Karpas-422 (cell line): ENCODE data around the gene FARS2. TPM values are rescaled to one million over a fixed set of nuclear protein-coding genes. Genes with fewer than 3 reads are reported as not detected.
A peak's percentile ranks its signal among the peaks of the same experiment; 100 is the strongest.

ENCODE experiments used
- DNase-seq: peaks from one replicate; pipeline ENCODE4 v3.0.0-alpha.2; 2015
- H2AFZ ChIP-seq: fragments of 200-600 bp; sonication (generic); 2 replicates; pipeline ENCODE4 v1.6.1; 2014; ENCODE audit warnings: antibody characterized with exemption, low read length, mixed read lengths
- H3K27ac ChIP-seq: fragments of 200-600 bp; sonication (generic); 2 replicates; pipeline ENCODE4 v1.5.1; 2014; ENCODE audit warnings: mild to moderate bottlenecking, low read length, moderate library complexity
- H3K27me3 ChIP-seq: fragments of 200-600 bp; sonication (generic); 2 replicates; pipeline ENCODE4 v1.6.1; 2014; ENCODE audit warnings: low read length, mixed read lengths
- H3K36me3 ChIP-seq: fragments of 200-600 bp; sonication (generic); 2 replicates; pipeline ENCODE4 v1.6.1; 2014; ENCODE audit warnings: low read length, mixed read lengths; ENCODE audit not compliant: insufficient read depth
- H3K4me1 ChIP-seq: fragments of 200-600 bp; sonication (generic); 2 replicates; pipeline ENCODE4 v1.6.1; 2014; ENCODE audit warnings: mild to moderate bottlenecking, low read length, mixed read lengths
- H3K4me2 ChIP-seq: fragments of 200-600 bp; sonication (generic); 2 replicates; pipeline ENCODE4 v1.6.1; 2014; ENCODE audit warnings: low read length, low read depth, mild to moderate bottlenecking; ENCODE audit not compliant: poor library complexity, severe bottlenecking
- H3K4me3 ChIP-seq: fragments of 200-600 bp; sonication (generic); 2 replicates; pipeline ENCODE4 v1.5.1; 2014; ENCODE audit warnings: mild to moderate bottlenecking, antibody characterized with exemption, low read length, mixed read lengths
- H3K79me2 ChIP-seq: fragments of 200-600 bp; sonication (generic); 2 replicates; pipeline ENCODE4 v1.6.1; 2014; ENCODE audit warnings: mild to moderate bottlenecking, low read length, mixed read lengths
- H3K9ac ChIP-seq: fragments of 200-600 bp; sonication (generic); 2 replicates; pipeline ENCODE4 v1.6.0; 2014; ENCODE audit warnings: low read length
- H3K9me2 ChIP-seq: fragments of 200-600 bp; sonication (generic), shearing (Covaris generic); replicated peaks from 2 replicates; pipeline ENCODE4 v1.6.0; 2014; ENCODE audit warnings: mild to moderate bottlenecking, low read length, moderate library complexity; ENCODE audit not compliant: insufficient read depth
- H3K9me3 ChIP-seq: fragments of 300-700, 200-600 bp; sonication (generic); 2 replicates; pipeline ENCODE4 v1.6.1; 2014; ENCODE audit warnings: low read length, mixed read lengths
- H4K20me1 ChIP-seq: fragments of 200-600 bp; sonication (generic); 2 replicates; pipeline ENCODE4 v1.6.1; 2014; ENCODE audit warnings: mild to moderate bottlenecking, antibody characterized with exemption, low read length, low read depth; ENCODE audit not compliant: insufficient read depth
- total RNA-seq: library from RNA; depleted of rRNA; stranded (reverse); fragments of >200 nt; shearing (Covaris generic); gene quantifications from 2 replicates; pipeline ENCODE4 v1.2.3, GENCODE V29; 2014; ENCODE audit warnings: low replicate concordance

Gene FARS2
- total RNA-seq, 1 experiment from 2014 or later: 9.0 TPM

GRCh38 chr6:5325173-5325572 lies 63.9 kb downstream of the FARS2 start:
- no peaks in the 10 kb centered on the region for H3K79me2 ChIP-seq
- H3K4me1 ChIP-seq: no peaks in the 10 kb centered on the region
- no peaks in the 10 kb centered on the region for H3K36me3 ChIP-seq
- no peak overlapping the region for H3K9ac ChIP-seq
- no peak overlapping the region for H3K4me3 ChIP-seq
- no peaks in the 10 kb centered on the region for H3K9me3 ChIP-seq
- DNase-seq: peak; percentile 60
- H3K4me2 ChIP-seq: no peak overlapping the region
- H4K20me1 ChIP-seq: peaks cover 41% of the 10 kb centered on the region
- H3K27ac ChIP-seq: no peak overlapping the region
- no peaks in the 10 kb centered on the region for H3K27me3 ChIP-seq
- H3K9me2 ChIP-seq: no peaks in the 10 kb centered on the region
- no peak overlapping the region for H2AFZ ChIP-seq

- DNase-seq: no peak
- no peak overlapping the region for H3K4me3 ChIP-seq
- no peak overlapping the region for H2AFZ ChIP-seq
- H3K36me3 ChIP-seq: no peaks in the 10 kb centered on the region
- no peaks in the 10 kb centered on the region for H3K27me3 ChIP-seq
- H3K9me2 ChIP-seq: no peaks in the 10 kb centered on the region
- no peak overlapping the region for H3K9ac ChIP-seq
- H3K9me3 ChIP-seq: no peaks in the 10 kb centered on the region
- H3K79me2 ChIP-seq: no peaks in the 10 kb centered on the region
- H3K27ac ChIP-seq: no peak overlapping the region
- no peaks in the 10 kb centered on the region for H3K4me1 ChIP-seq
- peaks cover 34% of the 10 kb centered on the region for H4K20me1 ChIP-seq
- H3K4me2 ChIP-seq: no peak overlapping the region
Measured at GRCh38 chr6:5326022-5326641, 64.8 kb downstream of the FARS2 start.

GRCh38 chr6:5328800-5329199 lies 67.5 kb downstream of the FARS2 start:
- Histone ChIP-seq H3K79me2 (no peaks in the 10 kb centered on the region), H3K9me3 (no peaks in the 10 kb centered on the region), H3K27me3 (no peaks in the 10 kb centered on the region), H4K20me1 (peaks cover 50% of the 10 kb centered on the region), H3K4me2 (no peak overlapping the region), H3K36me3 (no peaks in the 10 kb centered on the region), H3K4me1 (no peaks in the 10 kb centered on the region), H2AFZ (no peak overlapping the region), H3K4me3 (no peak overlapping the region), H3K27ac (no peak overlapping the region), H3K9ac (no peak overlapping the region), H3K9me2 (no peaks in the 10 kb centered on the region)
- DNase-seq: no peak

DNA sequence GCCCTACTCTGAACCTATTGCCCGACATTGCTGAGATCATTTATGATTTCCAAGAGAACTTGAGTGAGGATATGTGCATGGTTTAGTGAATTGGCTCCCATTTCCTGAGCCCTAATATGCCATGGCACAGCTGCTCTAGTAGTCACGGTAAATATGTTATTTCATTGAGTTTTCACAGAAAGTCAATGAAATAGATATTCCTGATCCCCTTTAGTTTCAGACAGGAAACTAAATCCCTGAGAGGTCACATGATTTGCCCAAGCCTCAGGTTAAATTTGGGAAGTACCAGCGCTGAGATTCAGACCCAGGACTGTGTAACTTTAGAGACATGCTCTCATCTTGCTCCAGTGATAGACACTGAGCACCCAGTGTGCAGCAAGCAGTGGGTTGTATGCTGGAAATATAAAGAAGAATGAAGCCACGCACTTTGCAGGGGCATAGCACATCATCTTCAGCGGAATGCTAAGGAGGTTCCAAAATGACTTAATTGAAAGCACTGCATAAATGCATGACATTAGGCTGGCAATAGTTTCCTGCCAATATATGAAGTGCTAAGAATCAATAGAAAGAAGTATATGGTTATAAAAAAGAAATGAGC lies 70.6 kb downstream of the FARS2 start:
- Histone ChIP-seq H3K36me3 (no peaks in the 10 kb centered on the region), H2AFZ (no peak overlapping the region), H3K4me2 (no peak overlapping the region), H3K9me3 (no peaks in the 10 kb centered on the region), H3K9me2 (no peaks in the 10 kb centered on the region), H3K79me2 (no peaks in the 10 kb centered on the region), H3K27ac (no peak overlapping the region), H3K9ac (no peak overlapping the region), H3K27me3 (no peaks in the 10 kb centered on the region), H4K20me1 (peaks cover 68% of the 10 kb centered on the region), H3K4me1 (peaks cover 7% of the 10 kb centered on the region), H3K4me3 (no peak overlapping the region)
- no peak for DNase-seq

- H3K27me3 ChIP-seq: no peaks in the 10 kb centered on the region
- H3K36me3 ChIP-seq: no peaks in the 10 kb centered on the region
- H3K79me2 ChIP-seq: no peaks in the 10 kb centered on the region
- no peak overlapping the region for H3K9ac ChIP-seq
- no peak overlapping the region for H3K4me3 ChIP-seq
- H3K4me1 ChIP-seq: peaks cover 7% of the 10 kb centered on the region
- no peaks in the 10 kb centered on the region for H3K9me3 ChIP-seq
- H3K9me2 ChIP-seq: no peaks in the 10 kb centered on the region
- H3K27ac ChIP-seq: no peak overlapping the region
- DNase-seq: no peak
- no peak overlapping the region for H2AFZ ChIP-seq
- H3K4me2 ChIP-seq: no peak overlapping the region
- H4K20me1 ChIP-seq: peaks cover 73% of the 10 kb centered on the region
Measured at GRCh38 chr6:5333658-5334057, 72.3 kb downstream of the FARS2 start.

- H2AFZ ChIP-seq: no peak overlapping the region
- no peaks in the 10 kb centered on the region for H3K36me3 ChIP-seq
- DNase-seq: no peak
- H3K9me3 ChIP-seq: no peaks in the 10 kb centered on the region
- peaks cover 7% of the 10 kb centered on the region for H3K4me1 ChIP-seq
- H4K20me1 ChIP-seq: peaks cover 74% of the 10 kb centered on the region
- H3K9ac ChIP-seq: no peak overlapping the region
- H3K9me2 ChIP-seq: no peaks in the 10 kb centered on the region
- H3K27me3 ChIP-seq: no peaks in the 10 kb centered on the region
- no peak overlapping the region for H3K27ac ChIP-seq
- H3K4me2 ChIP-seq: no peak overlapping the region
- H3K4me3 ChIP-seq: no peak overlapping the region
- no peaks in the 10 kb centered on the region for H3K79me2 ChIP-seq
Measured at GRCh38 chr6:5334341-5334740, 73.0 kb downstream of the FARS2 start.

GRCh38 chr6:5335020-5335419 lies 73.7 kb downstream of the FARS2 start:
- peaks cover 12% of the 10 kb centered on the region for H3K4me1 ChIP-seq
- no peak overlapping the region for H3K4me2 ChIP-seq
- H3K36me3 ChIP-seq: no peaks in the 10 kb centered on the region
- H4K20me1 ChIP-seq: peaks cover 75% of the 10 kb centered on the region
- no peak overlapping the region for H3K4me3 ChIP-seq
- no peak overlapping the region for H3K9ac ChIP-seq
- H2AFZ ChIP-seq: no peak overlapping the region
- no peak for DNase-seq
- no peaks in the 10 kb centered on the region for H3K27me3 ChIP-seq
- no peak overlapping the region for H3K27ac ChIP-seq
- H3K9me2 ChIP-seq: no peaks in the 10 kb centered on the region
- H3K79me2 ChIP-seq: no peaks in the 10 kb centered on the region
- no peaks in the 10 kb centered on the region for H3K9me3 ChIP-seq

- H3K36me3 ChIP-seq: no peaks in the 10 kb centered on the region
- peaks cover 12% of the 10 kb centered on the region for H3K4me1 ChIP-seq
- no peak overlapping the region for H3K9ac ChIP-seq
- H3K79me2 ChIP-seq: no peaks in the 10 kb centered on the region
- H3K27me3 ChIP-seq: no peaks in the 10 kb centered on the region
- H4K20me1 ChIP-seq: peaks cover 62% of the 10 kb centered on the region
- H3K27ac ChIP-seq: no peak overlapping the region
- no peaks in the 10 kb centered on the region for H3K9me2 ChIP-seq
- H3K9me3 ChIP-seq: no peaks in the 10 kb centered on the region
- no peak for DNase-seq
- no peak overlapping the region for H3K4me3 ChIP-seq
- H2AFZ ChIP-seq: no peak overlapping the region
- no peak overlapping the region for H3K4me2 ChIP-seq
Measured at GRCh38 chr6:5337573-5337972, 76.3 kb downstream of the FARS2 start.
